H1 (cell line): ENCODE results near the gene GHRH. TPM values are rescaled to one million over a fixed set of nuclear protein-coding genes. Genes with fewer than 3 reads are reported as not detected.

Source experiments
- CTCF ChIA-PET: fragments of 300-600 bp; sonication (Branson Sonifier 250); formaldehyde crosslinking; loops from one replicate; lab custom pipeline; 2021; ENCODE audit not compliant: partially characterized antibody; lab: Charles Lee
- POLR2A ChIA-PET: fragments of 300-600 bp; sonication (Branson Sonifier 250); formaldehyde crosslinking; loops from one replicate; lab custom pipeline; 2021; ENCODE audit warnings: inconsistent platforms; ENCODE audit not compliant: partially characterized antibody; lab: Charles Lee
- DNase-seq, 2 experiments: peaks; one replicate each; pipeline versions ENCODE4 v3.0.0 to v3.0.0-alpha.2; 2010 to 2022; ENCODE audit warnings: low spot score in 2 of 2, low read depth in 1 of 2, mixed read lengths in 1 of 2
- FAIRE-seq: peaks from 2 replicates; lab custom pipeline; 2011; peaks lifted over from hg19 to GRCh38; lab: Jason Lieb, UNC
- H2AFZ ChIP-seq: 2 replicates; pipeline ENCODE4 v1.8.1; 2012; ENCODE audit warnings: low read length, inconsistent platforms
- H2AK5ac ChIP-seq: 2 replicates; pipeline ENCODE4 v1.6.1; 2013; ENCODE audit warnings: low read depth, low read length
- H2BK120ac ChIP-seq: replicated peaks from 2 replicates; pipeline ENCODE3; 2013; ENCODE audit warnings: low read depth, low read length, inconsistent platforms
- H2BK12ac ChIP-seq: 2 replicates; pipeline ENCODE4 v1.6.1; 2013; ENCODE audit warnings: low read depth, low read length
- H2BK15ac ChIP-seq: 2 replicates; pipeline ENCODE4 v1.6.1; 2013; ENCODE audit warnings: low read length
- H2BK20ac ChIP-seq: 2 replicates; pipeline ENCODE4 v1.6.1; 2013; ENCODE audit warnings: low read length
- H2BK5ac ChIP-seq: 2 replicates; pipeline ENCODE4 v1.6.1; 2013; ENCODE audit warnings: low read depth, low read length
- H3K14ac ChIP-seq: 2 replicates; pipeline ENCODE4 v1.6.1; 2013; ENCODE audit warnings: inconsistent platforms; ENCODE audit not compliant: insufficient read length
- H3K18ac ChIP-seq: 2 replicates; pipeline ENCODE4 v1.6.1; 2013; ENCODE audit warnings: low read length; ENCODE audit errors: extremely low read depth
- H3K23ac ChIP-seq: 2 replicates; pipeline ENCODE4 v1.6.1; 2013; ENCODE audit warnings: inconsistent platforms; ENCODE audit not compliant: insufficient read length
- H3K23me2 ChIP-seq: 2 replicates; pipeline ENCODE4 v1.6.1; 2013; ENCODE audit warnings: low read depth, low read length
- H3K27ac ChIP-seq: 2 replicates; pipeline ENCODE4 v1.6.1; 2011; ENCODE audit warnings: low read depth, low read length, inconsistent platforms
- H3K27me3 ChIP-seq, 4 experiments: replicated peaks in 1 of 4; 1 replicate in 1 of 4; 2 replicates in 3 of 4; pipeline versions ENCODE4 v1.6.1 to v1.8.1; 2011 to 2013; ENCODE audit warnings: low read length in 3 of 4, mild to moderate bottlenecking in 3 of 4, inconsistent platforms in 2 of 4, mixed read lengths in 2 of 4, moderate library complexity in 1 of 4; ENCODE audit not compliant: control insufficient read depth in 3 of 4, insufficient read depth in 3 of 4; ENCODE audit errors: extremely low read depth in 1 of 4
- H3K36me3 ChIP-seq, 4 experiments: 2 replicates each; pipeline versions ENCODE4 v1.6.1 to v1.8.1; 2011 to 2013; ENCODE audit warnings: mild to moderate bottlenecking in 4 of 4, low read length in 3 of 4, moderate library complexity in 2 of 4, control low read depth in 1 of 4, inconsistent platforms in 1 of 4; ENCODE audit not compliant: insufficient read depth in 4 of 4, control insufficient read depth in 2 of 4
- H3K4ac ChIP-seq: replicated peaks from 2 replicates; pipeline ENCODE3; 2013; ENCODE audit warnings: low read length, low read depth, mixed read lengths, inconsistent platforms; ENCODE audit not compliant: insufficient read length
- H3K4me1 ChIP-seq, 4 experiments: replicated peaks in 1 of 4; 1 replicate in 1 of 4; 2 replicates in 3 of 4; pipeline versions ENCODE4 v1.6.1 to v1.8.1; 2011 to 2013; ENCODE audit warnings: low read length in 3 of 4, inconsistent platforms in 2 of 4, mixed read lengths in 1 of 4; ENCODE audit not compliant: insufficient read depth in 4 of 4, control insufficient read depth in 3 of 4
- H3K4me2 ChIP-seq, 2 experiments: 2 replicates each; pipeline versions ENCODE4 v1.6.1 to v1.8.1; 2011 to 2013; ENCODE audit warnings: low read depth in 2 of 2, low read length in 2 of 2, control low read depth in 1 of 2, inconsistent platforms in 1 of 2, mild to moderate bottlenecking in 1 of 2; ENCODE audit not compliant: insufficient read depth in 1 of 2
- H3K4me3 ChIP-seq, 4 experiments: fragments of 200-600, 300-600 bp in 1 of 4; sonication (generic), shearing (Covaris generic), sonication (Bioruptor Twin) in 1 of 4; 2 replicates each; pipeline versions ENCODE4 v1.5.1 to v1.8.1; 2011 to 2016; ENCODE audit warnings: low read length in 4 of 4, low read depth in 3 of 4, control low read depth in 2 of 4, inconsistent platforms in 2 of 4, mild to moderate bottlenecking in 2 of 4, mixed read lengths in 1 of 4, moderate library complexity in 1 of 4; ENCODE audit not compliant: insufficient read depth in 2 of 4; ENCODE audit errors: extremely low read depth in 1 of 4
- H3K56ac ChIP-seq: replicated peaks from 2 replicates; pipeline ENCODE3; 2013; ENCODE audit warnings: low read depth, mild to moderate bottlenecking, mixed read lengths, low read length, inconsistent platforms; ENCODE audit not compliant: insufficient read length
- H3K79me1 ChIP-seq: 2 replicates; pipeline ENCODE4 v1.6.1; 2013; ENCODE audit warnings: low read depth, low read length, control low read depth
- H3K79me2 ChIP-seq, 2 experiments: 2 replicates each; pipeline versions ENCODE4 v1.6.1 to v1.8.1; 2012 to 2013; ENCODE audit warnings: low read length in 2 of 2, mild to moderate bottlenecking in 2 of 2, inconsistent platforms in 1 of 2; ENCODE audit not compliant: insufficient read depth in 2 of 2, control insufficient read depth in 1 of 2
- H3K9ac ChIP-seq, 4 experiments: replicated peaks in 1 of 4; 1 replicate in 1 of 4; 2 replicates in 3 of 4; pipeline versions ENCODE4 v1.6.1 to v1.8.1; 2011 to 2013; ENCODE audit warnings: low read depth in 3 of 4, low read length in 3 of 4, control low read depth in 2 of 4, mild to moderate bottlenecking in 2 of 4, moderate library complexity in 2 of 4, inconsistent platforms in 1 of 4; ENCODE audit errors: extremely low read depth in 1 of 4
- H3K9me3 ChIP-seq, 2 experiments: 2 replicates each; pipeline versions ENCODE4 v1.6.1 to v1.8.1; 2012 to 2013; ENCODE audit warnings: mild to moderate bottlenecking in 2 of 2, moderate library complexity in 2 of 2, control low read depth in 1 of 2, inconsistent platforms in 1 of 2, low read depth in 1 of 2, low read length in 1 of 2, mixed read lengths in 1 of 2; ENCODE audit not compliant: insufficient read depth in 2 of 2
- H4K20me1 ChIP-seq, 2 experiments: replicated peaks in 1 of 2; 2 replicates each; pipeline versions ENCODE3 to v1.8.1; 2011 to 2013; ENCODE audit warnings: inconsistent platforms in 2 of 2, low read length in 2 of 2, mild to moderate bottlenecking in 1 of 2; ENCODE audit not compliant: insufficient read depth in 2 of 2, control insufficient read depth in 1 of 2
- H4K5ac ChIP-seq: 2 replicates; pipeline ENCODE4 v1.6.1; 2013; ENCODE audit warnings: low read length, low read depth, mixed read lengths, inconsistent platforms; ENCODE audit not compliant: insufficient read length
- H4K8ac ChIP-seq: 2 replicates; pipeline ENCODE4 v1.8.0; 2013; ENCODE audit warnings: mild to moderate bottlenecking, moderate library complexity, low read length, inconsistent platforms; ENCODE audit not compliant: insufficient read depth; ENCODE audit errors: extremely low read depth
- H4K91ac ChIP-seq: replicated peaks from 2 replicates; pipeline ENCODE3; 2013; ENCODE audit warnings: low read length, mixed read lengths, inconsistent platforms; ENCODE audit not compliant: insufficient read length
- BRCA1 ChIP-seq: IDR thresholded peaks from 2 replicates; pipeline ENCODE4 v1.6.1; 2012; ENCODE audit warnings: low read depth, low read length, improper control_type of control experiment
- CEBPB ChIP-seq: IDR thresholded peaks from 2 replicates; pipeline ENCODE4 v1.6.1; 2012; ENCODE audit warnings: low read depth, low read length
- JUN ChIP-seq: IDR thresholded peaks from 2 replicates; pipeline ENCODE4 v1.6.1; 2011; ENCODE audit warnings: low read depth, mild to moderate bottlenecking, improper control_type of control experiment, low read length
- JUND ChIP-seq: IDR thresholded peaks from 2 replicates; pipeline ENCODE4 v1.6.1; 2011; ENCODE audit warnings: mild to moderate bottlenecking, improper control_type of control experiment, low read length
- PHF8 ChIP-seq: fragments of 200-600 bp; sonication (generic); conservative IDR thresholded peaks from 2 replicates; pipeline ENCODE4 v1.7.1; 2012; ENCODE audit warnings: low read depth, mild to moderate bottlenecking, inconsistent platforms, low read length, moderate library complexity
- SIN3A ChIP-seq, 2 experiments: IDR thresholded peaks in 1 of 2; conservative IDR thresholded peaks in 1 of 2; 2 replicates each; pipeline ENCODE4 v1.6.1; 2011 to 2012; ENCODE audit warnings: low read length in 2 of 2, improper control_type of control experiment in 1 of 2, low read depth in 1 of 2, mild to moderate bottlenecking in 1 of 2
- SUZ12 ChIP-seq: fragments of 200-600 bp; sonication (generic); IDR thresholded peaks from 2 replicates; pipeline ENCODE4 v1.6.1; 2012; ENCODE audit warnings: mild to moderate bottlenecking, inconsistent platforms, low read length, moderate library complexity, mixed read lengths
- TAF7 ChIP-seq: optimal IDR thresholded peaks from 2 replicates; pipeline ENCODE3; 2011; ENCODE audit warnings: low read depth, mild to moderate bottlenecking, inconsistent platforms, low read length, moderate library complexity, borderline replicate concordance
- YY1 ChIP-seq: IDR thresholded peaks from 2 replicates; pipeline ENCODE4 v1.6.1; 2011; ENCODE audit warnings: low read depth, mild to moderate bottlenecking, low read length
- WGBS, 2 experiments: shearing (Covaris generic) in 1 of 2; methylation state at CpG; one replicate each; pipeline versions ENCODE4 v1.1.6 to v1.1.7; 2013 to 2015; ENCODE audit warnings: low lambda C conversion rate in 2 of 2, mixed read lengths in 2 of 2, inconsistent platforms in 1 of 2, low coverage in 1 of 2, missing lambda C conversion rate in 1 of 2; ENCODE audit not compliant: insufficient replicate concordance in 2 of 2, insufficient coverage in 1 of 2, insufficient read length in 1 of 2; ENCODE audit errors: extremely low coverage in 1 of 2, missing lambda C conversion rate in 1 of 2; 5-methylcytosine and 5-hydroxymethylcytosine counted together
- polyA plus RNA-seq, 7 experiments: library from polyadenylated mRNA; depleted of rRNA in 3 of 7; stranded (reverse) in 5 of 7; unstranded in 2 of 7; fragments of >200 nt in 5 of 7; fragments of 200-250 nt in 2 of 7; gene quantifications; 1 replicate in 5 of 7; 2 replicates in 1 of 7; 4 replicates in 1 of 7; pipeline versions ENCODE4 v1.2.1 to v1.2.3, GENCODE V29; 2011 to 2013; ENCODE audit warnings: missing spikeins in 2 of 7, mixed read lengths in 2 of 7
- total RNA-seq: library from RNA; stranded (reverse); fragmentation: NEBNext Ultra II Directional; extraction: Animal tissue kit (Norgen Biotek cat#: 25700); gene quantifications from 2 replicates; pipeline ENCODE4 v1.2.1, GENCODE V29; 2021
- TF ChIP-seq, protein P1 (sequence below): IDR thresholded peaks from 2 replicates; pipeline ENCODE4 v1.6.1; 2012; ENCODE audit warnings: inconsistent platforms
- TF ChIP-seq, protein P2 (sequence below): IDR thresholded peaks from 2 replicates; pipeline ENCODE4 v1.6.1; 2011; ENCODE audit warnings: low read length, improper control_type of control experiment
- TF ChIP-seq, protein P3 (sequence below): IDR thresholded peaks from 2 replicates; pipeline ENCODE4 v1.6.1; 2012; ENCODE audit warnings: inconsistent platforms

The GHRH gene
- total and polyA plus RNA-seq, 2 of the 8 experiments (the other 6 are each of a cell fraction or from before 2014, with no cell fraction given), result not detected

DNA sequence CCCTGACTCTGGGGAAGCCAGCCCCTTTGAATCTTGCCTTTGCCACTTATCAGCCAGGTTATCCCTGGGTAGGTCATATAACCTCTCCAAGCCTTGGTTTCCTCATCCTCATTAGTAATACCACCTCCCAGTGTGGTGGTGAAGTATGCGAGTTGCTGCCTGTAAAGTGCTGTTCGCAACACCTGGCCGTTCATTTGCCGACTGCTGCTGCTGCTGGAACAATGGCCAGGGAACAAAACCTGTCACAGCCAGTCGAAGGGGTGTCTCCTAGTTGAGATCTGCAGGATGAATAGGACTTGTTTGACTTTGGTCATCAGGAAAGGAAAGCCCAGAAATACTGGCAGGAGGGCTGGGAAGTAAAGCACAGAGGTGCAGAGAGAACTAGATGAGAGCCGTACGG lies 34.0 kb upstream of the GHRH start:
- ChIA-PET POLR2A (no interaction called here), CTCF (interaction anchor here (0.8 kb wide), 1 partner anchor 53 kb away, joined by 3 read pairs; no protein-coding TSS in a partner anchor)
- Histone ChIP-seq H3K18ac (no peak overlapping the region), H3K4ac (no peak overlapping the region), H3K27me3 (no peaks in the 10 kb centered on the region), H3K4me3 (no peak overlapping the region), H3K79me1 (peaks cover 3% of the 10 kb centered on the region; the same call in 1 of the 2 replicates), H3K4me2 (no peak overlapping the region), H4K20me1 (no peaks in the 10 kb centered on the region), H4K5ac (no peak overlapping the region), H2AK5ac (no peak overlapping the region), H2BK120ac (no peak overlapping the region), H3K56ac (no peak overlapping the region), H3K23ac (no peak overlapping the region), H2AFZ (no peak overlapping the region), H3K23me2 (no peaks in the 10 kb centered on the region), H3K27ac (no peak overlapping the region), H4K8ac (no peak overlapping the region), H3K4me1 (no peaks in the 10 kb centered on the region), H2BK12ac (no peak overlapping the region), H3K14ac (no peak overlapping the region), H3K79me2 (peaks cover 3 to 52% of the 10 kb centered on the region in 2 experiments), H3K36me3 (peaks cover 0 to 16% (median 1%) of the 10 kb centered on the region in 4 experiments; a peak in 4 of 8 replicates), H2BK5ac (no peak overlapping the region), H4K91ac (no peak overlapping the region), H3K9me3 (peaks cover 3 to 4% of the 10 kb centered on the region in 2 experiments; a peak in 2 of 4 replicates), H3K9ac (no peak overlapping the region), H2BK20ac (no peak overlapping the region), H2BK15ac (no peak overlapping the region)
- WGBS, 2 experiments, result 90% methylated on average over 7 of the region's 7 CpGs; no CpG with 5 or more reads in 1 of the 2 experiments
- FAIRE-seq (no peak), DNase-seq (no peak)
- TF ChIP-seq JUN, result no peak
- TF ChIP-seq PHF8, result no peak
- TF ChIP-seq TAF7, result no peak
- no peak for TF ChIP-seq YY1
- TF ChIP-seq, protein P1, sequence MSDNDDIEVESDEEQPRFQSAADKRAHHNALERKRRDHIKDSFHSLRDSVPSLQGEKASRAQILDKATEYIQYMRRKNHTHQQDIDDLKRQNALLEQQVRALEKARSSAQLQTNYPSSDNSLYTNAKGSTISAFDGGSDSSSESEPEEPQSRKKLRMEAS, result no peak
- TF ChIP-seq SIN3A (conservative IDR thresholded peaks at IDR 0.05 in 1 of 2, IDR thresholded peaks at IDR 0.05 in 1 of 2; ENCODE audit: low read depth in 1 of 2, low read length in 2 of 2), result no peak
- TF ChIP-seq, protein P2, sequence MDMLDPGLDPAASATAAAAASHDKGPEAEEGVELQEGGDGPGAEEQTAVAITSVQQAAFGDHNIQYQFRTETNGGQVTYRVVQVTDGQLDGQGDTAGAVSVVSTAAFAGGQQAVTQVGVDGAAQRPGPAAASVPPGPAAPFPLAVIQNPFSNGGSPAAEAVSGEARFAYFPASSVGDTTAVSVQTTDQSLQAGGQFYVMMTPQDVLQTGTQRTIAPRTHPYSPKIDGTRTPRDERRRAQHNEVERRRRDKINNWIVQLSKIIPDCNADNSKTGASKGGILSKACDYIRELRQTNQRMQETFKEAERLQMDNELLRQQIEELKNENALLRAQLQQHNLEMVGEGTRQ, result no peak
- no peak for TF ChIP-seq CEBPB
- TF ChIP-seq BRCA1, result no peak
- TF ChIP-seq SUZ12, result no peak
- TF ChIP-seq JUND, result no peak
- TF ChIP-seq, protein P3, sequence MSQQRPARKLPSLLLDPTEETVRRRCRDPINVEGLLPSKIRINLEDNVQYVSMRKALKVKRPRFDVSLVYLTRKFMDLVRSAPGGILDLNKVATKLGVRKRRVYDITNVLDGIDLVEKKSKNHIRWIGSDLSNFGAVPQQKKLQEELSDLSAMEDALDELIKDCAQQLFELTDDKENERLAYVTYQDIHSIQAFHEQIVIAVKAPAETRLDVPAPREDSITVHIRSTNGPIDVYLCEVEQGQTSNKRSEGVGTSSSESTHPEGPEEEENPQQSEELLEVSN, result no peak
